ENCODE data around the gene SUPT6H.

DNA sequence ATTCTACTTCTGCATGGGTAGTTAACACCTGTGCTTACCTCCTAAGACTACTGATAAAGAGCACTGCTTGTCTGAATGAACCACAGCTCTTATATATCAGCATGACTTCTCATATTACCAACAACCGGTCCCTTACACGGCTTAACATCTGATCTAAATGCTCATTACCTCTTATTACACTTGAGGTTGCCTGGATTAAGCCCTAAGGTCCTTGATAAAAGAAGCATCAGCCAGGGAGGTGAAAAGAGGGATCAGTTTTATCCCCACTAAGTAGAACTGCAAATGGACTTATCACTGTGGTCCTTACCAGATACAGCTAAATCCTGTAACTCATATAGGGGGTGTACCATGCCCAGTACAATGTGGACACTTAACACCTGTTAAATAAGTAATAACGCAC, 39.8 kb upstream of the SUPT6H start:
- TF ChIP-seq, protein P1, sequence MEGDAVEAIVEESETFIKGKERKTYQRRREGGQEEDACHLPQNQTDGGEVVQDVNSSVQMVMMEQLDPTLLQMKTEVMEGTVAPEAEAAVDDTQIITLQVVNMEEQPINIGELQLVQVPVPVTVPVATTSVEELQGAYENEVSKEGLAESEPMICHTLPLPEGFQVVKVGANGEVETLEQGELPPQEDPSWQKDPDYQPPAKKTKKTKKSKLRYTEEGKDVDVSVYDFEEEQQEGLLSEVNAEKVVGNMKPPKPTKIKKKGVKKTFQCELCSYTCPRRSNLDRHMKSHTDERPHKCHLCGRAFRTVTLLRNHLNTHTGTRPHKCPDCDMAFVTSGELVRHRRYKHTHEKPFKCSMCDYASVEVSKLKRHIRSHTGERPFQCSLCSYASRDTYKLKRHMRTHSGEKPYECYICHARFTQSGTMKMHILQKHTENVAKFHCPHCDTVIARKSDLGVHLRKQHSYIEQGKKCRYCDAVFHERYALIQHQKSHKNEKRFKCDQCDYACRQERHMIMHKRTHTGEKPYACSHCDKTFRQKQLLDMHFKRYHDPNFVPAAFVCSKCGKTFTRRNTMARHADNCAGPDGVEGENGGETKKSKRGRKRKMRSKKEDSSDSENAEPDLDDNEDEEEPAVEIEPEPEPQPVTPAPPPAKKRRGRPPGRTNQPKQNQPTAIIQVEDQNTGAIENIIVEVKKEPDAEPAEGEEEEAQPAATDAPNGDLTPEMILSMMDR (tag by site-specific recombination; IDR thresholded peaks at IDR 0.05): no peak
- TF ChIP-seq ZNF10 (tag by site-specific recombination; IDR thresholded peaks at IDR 0.05): no peak
- TF ChIP-seq, protein P2, sequence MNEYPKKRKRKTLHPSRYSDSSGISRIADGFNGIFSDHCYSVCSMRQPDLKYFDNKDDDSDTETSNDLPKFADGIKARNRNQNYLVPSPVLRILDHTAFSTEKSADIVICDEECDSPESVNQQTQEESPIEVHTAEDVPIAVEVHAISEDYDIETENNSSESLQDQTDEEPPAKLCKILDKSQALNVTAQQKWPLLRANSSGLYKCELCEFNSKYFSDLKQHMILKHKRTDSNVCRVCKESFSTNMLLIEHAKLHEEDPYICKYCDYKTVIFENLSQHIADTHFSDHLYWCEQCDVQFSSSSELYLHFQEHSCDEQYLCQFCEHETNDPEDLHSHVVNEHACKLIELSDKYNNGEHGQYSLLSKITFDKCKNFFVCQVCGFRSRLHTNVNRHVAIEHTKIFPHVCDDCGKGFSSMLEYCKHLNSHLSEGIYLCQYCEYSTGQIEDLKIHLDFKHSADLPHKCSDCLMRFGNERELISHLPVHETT (tag by site-specific recombination; IDR thresholded peaks at IDR 0.05): no peak
- TF ChIP-seq ZNF24 (tag by site-specific recombination; IDR thresholded peaks at IDR 0.05): no peak
- no peak for TF ChIP-seq FEZF1 (tag by site-specific recombination; IDR thresholded peaks at IDR 0.05)
- no peak for TF ChIP-seq MEIS1 (CRISPR knock-in tag; IDR thresholded peaks at IDR 0.05; ENCODE audit: borderline replicate concordance)
- no peak for TF ChIP-seq ZNF416 (tag by site-specific recombination; IDR thresholded peaks at IDR 0.05)
